HG03565 (cell line): ENCODE data around the gene DIP2A.

ENCODE experiments used
- ATAC-seq: cut with Tn5 transposase; IDR thresholded peaks from one replicate; pipeline ENCODE4 v1.9.1; 2021; ENCODE audit warnings: mild to moderate bottlenecking, moderate library complexity; ENCODE audit not compliant: unreplicated experiment

DIP2A gene, protein sequence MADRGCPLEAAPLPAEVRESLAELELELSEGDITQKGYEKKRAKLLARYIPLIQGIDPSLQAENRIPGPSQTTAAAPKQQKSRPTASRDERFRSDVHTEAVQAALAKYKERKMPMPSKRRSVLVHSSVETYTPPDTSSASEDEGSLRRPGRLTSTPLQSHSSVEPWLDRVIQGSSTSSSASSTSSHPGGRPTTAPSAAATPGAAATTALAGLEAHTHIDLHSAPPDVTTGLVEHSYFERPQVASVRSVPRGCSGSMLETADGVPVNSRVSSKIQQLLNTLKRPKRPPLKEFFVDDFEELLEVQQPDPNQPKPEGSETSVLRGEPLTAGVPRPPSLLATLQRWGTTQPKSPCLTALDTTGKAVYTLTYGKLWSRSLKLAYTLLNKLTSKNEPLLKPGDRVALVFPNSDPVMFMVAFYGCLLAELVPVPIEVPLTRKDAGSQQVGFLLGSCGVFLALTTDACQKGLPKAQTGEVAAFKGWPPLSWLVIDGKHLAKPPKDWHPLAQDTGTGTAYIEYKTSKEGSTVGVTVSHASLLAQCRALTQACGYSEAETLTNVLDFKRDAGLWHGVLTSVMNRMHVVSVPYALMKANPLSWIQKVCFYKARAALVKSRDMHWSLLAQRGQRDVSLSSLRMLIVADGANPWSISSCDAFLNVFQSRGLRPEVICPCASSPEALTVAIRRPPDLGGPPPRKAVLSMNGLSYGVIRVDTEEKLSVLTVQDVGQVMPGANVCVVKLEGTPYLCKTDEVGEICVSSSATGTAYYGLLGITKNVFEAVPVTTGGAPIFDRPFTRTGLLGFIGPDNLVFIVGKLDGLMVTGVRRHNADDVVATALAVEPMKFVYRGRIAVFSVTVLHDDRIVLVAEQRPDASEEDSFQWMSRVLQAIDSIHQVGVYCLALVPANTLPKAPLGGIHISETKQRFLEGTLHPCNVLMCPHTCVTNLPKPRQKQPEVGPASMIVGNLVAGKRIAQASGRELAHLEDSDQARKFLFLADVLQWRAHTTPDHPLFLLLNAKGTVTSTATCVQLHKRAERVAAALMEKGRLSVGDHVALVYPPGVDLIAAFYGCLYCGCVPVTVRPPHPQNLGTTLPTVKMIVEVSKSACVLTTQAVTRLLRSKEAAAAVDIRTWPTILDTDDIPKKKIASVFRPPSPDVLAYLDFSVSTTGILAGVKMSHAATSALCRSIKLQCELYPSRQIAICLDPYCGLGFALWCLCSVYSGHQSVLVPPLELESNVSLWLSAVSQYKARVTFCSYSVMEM (N-terminal part only)

DNA sequence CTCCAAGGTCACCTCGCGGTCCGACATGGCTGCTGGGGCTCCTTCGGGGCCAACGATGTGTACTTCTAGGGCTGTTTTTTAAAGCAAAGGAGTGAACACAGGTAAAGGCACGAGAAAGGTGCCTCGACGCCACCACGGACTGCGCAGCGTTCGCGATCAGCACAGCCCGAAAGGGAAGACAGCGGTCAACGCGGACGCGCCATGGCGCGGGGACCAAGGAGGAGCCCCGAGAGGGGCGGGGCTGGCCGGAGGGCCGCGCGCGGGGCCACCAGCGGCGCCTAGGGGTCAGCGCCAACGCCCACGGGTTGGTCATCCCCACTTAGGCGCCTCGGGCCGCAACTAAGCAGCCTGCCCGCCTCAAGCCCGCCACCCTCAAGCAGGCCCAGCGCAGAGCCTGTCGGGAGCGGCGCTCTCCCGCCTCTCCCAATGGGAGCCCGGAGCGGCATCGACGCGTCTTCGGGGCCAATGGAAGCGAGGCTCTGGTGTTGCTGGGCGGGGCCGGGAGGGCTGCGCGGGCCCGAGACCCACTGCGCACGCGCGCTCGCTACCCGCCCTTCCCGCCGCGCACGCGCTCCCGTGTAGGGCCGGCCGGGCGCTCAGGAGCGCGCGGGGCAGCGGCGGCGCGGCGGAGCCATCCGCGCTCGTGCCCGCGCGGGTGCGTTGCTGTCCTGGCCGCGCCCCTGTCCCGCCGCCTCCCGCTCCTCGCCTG, at the start of gene DIP2A:
Gene DIP2A (plus strand): TSS at position 577 of the 709 bp plus-strand sequence. CDS start 241 bp downstream, outside the sequence.
- peak; percentile 94 for ATAC-seq

DNA sequence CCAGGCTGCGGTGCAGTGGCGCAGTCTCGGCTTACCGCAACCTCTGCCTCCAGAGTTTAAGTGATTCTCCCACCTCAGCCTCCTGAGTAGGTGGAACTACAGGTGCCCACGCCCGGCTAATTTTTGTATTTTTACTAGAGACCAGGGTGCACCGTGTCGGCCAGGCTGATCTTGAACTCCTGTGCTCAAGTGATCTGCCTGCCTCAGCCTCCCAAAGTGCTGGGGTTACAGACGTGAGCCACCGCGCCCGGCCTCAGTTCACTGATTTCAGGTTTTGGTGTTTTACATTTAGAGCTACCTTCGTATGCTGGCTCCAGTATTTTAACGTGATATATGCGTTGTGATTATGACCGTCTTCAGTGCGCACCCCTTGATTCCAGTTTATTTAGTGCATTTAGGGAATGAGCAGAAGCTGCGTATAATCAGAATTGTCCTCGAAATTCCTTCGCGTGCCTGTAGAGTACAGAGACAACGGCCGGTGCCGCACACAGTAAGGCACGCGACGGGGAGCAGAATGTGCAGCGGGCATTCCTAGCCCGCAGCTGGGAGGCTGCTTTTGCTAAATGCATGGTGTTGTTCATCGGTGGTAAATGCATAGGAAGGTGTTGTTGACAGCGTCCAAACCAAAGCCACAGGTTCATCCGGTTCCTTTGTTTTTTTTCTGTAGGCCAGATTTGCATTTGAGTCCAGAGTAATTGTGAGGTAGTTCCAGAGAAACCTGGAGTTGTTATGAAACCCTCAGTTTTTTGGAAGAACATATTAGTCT, 48.9 kb upstream of the DIP2A start:
- ATAC-seq: no peak

DNA sequence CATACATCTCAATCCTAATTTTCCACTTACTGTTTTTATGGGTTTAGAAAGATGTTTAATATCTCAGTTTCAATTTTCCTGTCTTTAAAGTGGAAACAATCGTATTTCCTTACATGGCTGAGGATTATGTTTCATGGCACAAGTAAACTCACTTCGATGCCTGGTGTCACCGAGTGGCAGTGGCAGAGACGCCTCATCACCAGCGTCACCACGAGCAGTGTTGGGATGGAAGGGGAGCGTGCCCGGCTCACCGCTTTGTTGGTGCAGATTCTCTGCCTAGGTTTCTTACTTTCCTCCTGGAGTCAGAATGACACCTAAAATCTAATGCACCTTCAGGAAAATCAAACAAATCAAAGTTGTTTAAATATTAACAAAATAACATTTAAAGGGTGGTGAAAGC, 48.2 kb upstream of the DIP2A start:
- no peak for ATAC-seq

DNA sequence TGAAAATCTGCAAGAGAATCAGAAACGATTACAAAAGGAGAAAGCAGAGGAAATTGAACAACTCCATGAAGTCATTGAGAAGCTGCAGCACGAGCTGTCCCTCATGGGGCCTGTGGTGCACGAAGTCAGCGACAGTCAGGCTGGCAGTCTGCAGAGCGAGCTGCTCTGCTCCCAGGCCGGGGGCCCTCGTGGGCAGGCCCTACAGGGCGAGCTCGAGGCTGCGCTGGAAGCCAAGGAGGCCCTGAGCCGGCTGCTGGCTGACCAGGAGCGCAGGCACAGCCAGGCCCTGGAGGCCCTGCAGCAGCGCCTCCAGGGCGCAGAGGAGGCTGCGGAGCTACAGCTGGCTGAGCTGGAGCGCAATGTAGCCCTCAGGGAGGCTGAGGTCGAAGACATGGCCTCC, 47.5 kb upstream of the DIP2A start:
- ATAC-seq: no peak

DNA sequence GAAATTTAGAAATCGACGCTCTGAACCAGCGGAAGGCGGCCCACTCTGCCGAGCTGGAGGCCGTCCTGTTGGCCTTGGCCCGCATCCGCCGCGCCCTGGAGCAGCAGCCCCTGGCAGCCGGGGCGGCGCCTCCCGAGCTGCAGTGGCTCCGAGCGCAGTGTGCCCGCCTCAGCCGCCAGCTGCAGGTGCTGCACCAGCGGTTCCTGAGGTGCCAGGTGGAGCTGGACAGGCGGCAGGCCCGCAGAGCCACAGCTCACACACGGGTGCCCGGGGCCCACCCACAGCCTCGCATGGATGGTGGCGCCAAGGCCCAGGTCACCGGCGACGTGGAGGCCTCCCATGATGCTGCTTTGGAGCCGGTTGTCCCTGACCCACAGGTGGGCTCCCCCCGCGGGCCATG, 47.0 kb upstream of the DIP2A start:
- no peak for ATAC-seq

DNA sequence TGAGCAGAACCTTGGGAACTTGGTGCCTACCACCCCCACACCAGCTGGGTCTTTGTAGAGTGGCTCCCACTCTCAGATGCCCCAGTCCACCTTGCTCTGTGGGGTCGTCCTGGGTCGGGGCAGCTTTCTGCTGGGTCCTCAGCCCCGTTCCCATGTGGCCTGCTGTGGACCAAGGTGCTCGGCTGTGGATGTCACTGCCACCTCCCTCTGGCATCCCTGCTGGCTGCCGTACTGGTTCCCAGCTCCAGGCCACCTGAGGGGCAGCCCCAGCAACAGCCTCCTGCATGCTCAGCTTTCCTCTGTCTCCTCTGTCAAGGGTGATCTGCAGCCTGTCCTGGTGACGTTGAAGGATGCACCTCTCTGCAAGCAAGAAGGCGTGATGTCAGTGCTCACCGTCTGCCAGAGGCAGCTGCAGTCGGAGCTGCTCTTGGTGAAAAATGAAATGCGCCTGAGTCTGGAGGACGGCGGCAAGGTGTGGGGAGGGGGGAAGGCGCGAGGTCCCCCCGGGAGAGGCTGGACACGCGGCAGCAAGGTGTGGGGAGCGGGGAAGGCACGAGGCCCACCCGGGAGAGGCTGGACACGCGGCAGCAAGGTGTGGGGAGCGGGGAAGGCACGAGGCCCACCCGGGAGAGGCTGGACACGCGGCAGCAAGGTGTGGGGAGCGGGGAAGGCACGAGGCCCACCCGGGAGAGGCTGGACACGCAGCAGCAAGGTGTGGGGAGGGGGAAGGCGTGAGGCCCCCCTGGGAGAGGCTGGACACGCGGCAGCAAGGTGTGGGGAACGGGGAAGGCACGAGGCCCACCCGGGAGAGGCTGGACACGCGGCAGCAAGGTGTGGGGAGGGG, 45.9 kb upstream of the DIP2A start:
- no peak for ATAC-seq

DNA sequence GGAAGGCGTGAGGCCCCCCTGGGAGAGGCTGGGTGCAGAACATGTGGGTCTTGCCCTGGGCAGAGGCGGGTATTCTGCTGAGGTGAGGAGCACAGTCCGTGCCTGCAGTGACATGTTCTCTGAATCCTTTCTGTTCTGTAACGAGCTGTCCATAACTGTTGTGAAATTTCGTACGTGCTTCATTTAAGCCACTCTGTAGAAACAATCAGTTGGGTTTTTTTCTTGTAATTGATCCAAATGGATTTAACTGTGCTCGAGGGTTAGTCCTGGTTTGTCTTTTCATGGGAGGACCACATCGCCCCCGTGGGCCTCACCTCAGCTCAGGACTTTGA, 45.4 kb upstream of the DIP2A start:
- ATAC-seq: no peak

DNA sequence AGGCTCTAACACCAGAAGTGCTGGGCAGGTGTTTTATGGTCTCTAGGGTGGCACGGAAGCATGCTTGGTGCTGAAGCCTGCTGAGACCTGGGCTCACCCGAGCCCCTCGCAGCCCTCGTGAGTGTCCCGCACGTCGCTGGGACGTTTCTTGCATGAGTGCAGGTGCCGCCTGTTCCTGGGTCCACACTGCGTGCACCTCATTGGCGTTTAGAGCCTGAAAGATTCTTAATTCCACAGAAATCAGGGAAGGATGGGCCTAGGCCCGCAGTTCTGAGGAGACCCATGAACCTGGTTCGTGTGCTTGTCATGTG, 43.8 kb upstream of the DIP2A start:
- no peak for ATAC-seq

DNA sequence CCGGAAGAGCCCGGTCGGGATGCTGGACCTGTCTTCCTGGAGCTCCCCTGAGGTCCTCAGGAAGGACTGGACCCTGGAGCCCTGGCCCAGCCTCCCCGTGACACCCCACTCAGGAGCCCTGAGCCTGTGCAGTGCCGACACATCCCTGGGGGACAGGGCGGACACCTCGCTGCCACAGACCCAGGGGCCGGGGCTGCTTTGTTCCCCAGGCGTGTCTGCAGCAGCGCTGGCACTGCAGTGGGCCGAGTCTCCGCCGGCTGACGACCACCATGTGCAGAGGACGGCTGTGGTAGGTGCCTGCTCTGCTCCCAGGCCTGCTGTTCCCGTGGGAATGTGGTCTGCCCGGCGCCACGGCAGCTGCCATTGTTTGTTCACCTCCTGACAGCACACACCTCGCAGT, 42.1 kb upstream of the DIP2A start:
- no peak for ATAC-seq

DNA sequence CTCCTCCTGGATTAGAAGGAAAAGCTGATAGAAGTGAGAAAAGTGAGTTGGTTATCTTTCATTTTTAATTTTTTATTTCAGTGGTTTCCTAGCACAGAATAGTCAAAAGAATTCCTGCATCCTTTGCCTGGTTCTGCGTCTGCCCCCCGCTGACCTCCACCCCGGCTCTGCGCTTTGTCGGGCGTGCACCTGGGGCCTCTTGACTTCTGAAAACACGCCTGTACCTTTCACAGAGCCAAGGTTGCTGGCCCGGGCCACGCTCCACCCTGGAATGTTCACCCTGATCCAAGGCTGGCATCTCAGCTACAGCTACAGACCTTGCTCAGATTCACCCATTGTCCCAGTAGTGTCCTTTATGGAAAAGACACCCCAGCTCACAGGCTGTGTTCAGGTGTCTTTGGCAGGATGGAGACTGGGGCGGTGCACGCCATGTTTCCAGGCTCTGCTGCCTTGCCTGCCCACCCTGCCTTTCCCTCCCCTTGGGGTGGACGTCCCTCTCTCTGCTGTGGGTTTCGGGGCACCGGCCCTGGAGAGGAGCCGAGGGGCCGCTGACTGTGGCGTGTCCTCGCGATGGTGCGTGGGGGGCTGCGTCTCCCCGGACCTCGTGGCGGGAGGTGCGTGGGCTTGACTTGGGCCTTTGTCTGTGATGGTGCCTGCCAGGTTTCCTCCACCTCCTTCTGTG, 40.3 kb upstream of the DIP2A start:
- ATAC-seq: no peak

DNA sequence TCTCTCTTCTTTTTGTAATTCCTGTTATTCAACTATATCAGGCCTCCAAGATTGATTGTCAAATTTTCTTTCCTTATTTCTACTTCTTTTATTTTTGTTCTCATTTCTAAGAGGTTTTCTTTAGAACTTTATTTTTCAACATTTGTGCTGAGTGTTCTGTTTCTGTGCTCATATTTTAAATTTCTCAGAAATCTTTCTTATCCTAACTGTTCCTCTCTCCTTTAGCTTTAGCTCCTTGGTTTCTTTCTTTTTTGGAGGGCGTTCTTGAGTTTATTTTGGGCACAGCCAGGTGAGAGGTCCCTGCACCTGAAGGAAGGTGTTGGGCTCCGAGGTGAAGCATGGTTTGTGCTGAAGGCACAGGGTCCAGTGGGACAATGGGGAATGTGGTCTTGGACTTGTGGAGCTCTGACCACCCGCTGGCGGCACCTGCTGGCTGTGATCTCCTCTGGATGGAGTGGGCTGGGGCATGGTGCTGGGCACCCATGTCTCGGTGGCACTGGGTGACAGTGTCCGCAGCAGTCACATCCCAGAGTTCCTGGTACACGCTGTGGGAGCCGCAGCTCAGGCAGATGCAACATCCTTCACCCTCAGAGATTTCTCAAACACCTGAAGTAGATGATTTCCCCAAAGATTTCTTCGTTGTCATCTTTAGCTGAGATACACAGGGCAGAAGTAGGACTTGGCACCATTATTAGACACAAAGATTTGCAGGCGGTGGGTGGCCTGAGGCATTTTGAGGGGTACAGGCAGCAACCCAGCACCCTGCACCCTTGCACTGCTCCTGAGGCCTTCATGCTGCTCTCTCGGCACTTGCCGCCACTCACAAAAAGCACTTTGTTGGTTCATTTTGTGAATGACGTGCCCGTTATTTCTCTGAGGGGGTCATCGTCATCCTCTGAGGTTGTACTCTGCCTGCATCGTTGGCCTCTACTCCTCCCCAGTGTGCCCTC, 38.2 kb upstream of the DIP2A start:
- ATAC-seq: no peak

DNA sequence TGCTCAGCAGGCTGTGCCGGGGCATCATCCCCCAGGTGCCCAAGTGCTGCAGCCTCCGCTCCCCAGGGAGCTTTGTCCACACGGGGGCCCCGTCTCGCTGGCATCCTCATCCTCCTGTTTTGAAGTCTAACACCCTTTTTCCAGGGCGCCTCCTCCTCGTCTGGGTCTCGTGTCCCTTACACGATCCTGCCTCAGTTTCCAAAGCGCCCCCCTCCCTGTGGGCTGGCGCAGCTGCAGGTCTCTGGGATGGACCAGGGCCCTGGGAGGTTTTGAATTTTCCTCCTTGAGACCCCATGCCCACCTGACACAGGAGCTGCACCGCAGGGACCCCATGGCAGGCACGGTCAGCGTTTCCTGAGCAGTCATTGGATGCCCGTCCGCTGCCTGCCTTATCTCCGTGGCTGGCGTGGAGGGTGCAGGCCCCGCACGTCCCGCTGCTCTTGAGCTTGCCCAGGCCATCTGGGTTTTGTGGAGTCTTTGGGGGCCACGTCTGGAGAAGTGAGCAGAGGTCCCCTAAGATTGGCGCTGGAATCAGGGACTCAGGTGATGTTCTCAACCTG, 37.4 kb upstream of the DIP2A start:
- ATAC-seq: no peak

DNA sequence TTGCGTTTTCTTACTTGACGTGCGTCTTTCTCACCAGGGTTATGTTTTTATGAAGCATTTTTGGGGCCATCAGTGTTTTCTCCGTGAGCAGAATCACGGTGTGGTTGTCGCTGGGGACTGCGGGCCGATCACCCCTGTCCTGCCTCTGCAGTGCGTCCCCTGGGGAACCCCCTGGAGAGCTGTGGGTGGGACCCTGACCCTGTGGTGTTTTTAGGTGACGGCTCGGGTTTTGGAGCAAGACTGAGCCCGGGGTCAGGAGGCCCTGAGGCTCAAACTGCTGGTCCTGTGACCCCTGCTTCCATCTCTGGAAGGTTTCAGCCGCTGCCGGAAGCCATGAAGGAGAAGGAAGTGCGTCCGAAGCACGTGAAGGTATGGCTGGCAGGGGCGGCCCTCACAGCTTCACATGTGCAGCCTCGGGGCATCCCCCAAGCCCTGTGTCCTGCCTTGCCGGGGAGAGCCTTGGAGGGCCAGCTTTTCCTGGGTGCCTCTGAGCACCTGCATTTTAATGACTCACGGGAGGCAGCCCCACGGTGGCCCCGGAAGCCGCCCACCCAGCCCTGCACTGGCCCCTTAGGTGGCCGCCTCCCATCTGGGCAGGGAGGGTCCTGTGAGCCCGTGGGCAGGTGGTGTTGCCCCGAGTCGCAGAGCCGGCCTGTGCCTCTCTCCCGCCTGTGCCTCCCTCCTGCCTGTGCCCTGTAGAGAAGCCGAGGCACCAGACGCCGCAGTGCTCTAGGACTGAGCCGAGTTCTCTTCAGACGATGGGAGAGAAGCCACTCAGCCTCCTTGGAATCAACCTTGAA, 36.7 kb upstream of the DIP2A start:
- ATAC-seq: no peak

DNA sequence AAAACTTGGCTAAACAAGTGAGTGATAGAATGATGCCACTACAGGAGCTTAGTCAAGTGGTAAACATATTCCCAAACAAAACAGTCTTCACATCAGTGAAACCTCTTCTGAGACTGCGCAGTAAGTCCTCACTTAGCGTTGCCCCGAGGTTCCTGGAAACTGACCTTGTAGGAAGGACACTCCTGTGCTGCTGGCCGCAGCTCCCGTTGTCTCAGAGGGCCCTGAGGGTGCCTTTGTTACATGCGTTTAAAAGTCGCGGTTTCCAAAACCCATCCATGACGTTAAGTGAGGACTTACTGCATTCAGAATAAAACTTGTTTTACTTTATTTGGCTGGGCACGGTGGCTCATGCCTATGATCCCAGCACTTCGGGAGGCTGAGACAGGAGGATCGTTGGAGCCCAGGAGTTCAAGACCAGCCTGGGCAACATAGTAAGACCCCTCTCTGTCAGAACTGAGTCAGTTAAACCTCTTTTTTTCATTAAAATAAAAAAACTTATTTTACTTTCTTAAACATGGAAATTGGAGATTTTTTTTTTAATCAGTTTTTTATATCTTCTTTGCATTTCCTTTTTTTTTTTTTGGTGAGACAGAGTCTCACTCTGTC, 36.0 kb upstream of the DIP2A start:
- no peak for ATAC-seq

DNA sequence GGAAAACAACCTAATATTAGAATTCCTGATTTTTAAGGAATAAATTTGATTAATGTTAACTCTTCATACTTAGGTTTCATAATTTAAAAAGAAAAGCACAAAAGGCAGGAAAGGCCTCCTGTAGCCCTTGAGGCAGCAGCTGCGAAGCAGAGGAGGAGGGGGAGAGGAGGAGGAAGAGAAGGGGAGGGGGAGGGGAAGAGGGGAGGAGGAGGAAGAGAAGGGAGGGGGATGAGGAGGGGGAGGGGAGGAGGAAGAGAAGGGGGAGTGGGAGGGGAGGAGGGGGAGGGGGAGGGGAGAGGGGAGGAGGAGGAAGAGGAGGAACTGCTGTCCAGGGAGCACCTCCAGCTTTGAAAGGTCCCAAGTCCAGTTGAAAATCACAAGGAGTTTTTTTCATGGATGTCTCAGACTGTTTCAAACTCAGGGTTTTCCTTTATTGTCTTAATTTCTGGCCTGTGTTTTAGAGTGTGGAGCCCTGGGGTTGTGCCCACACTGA, 35.1 kb upstream of the DIP2A start:
- no peak for ATAC-seq

DNA sequence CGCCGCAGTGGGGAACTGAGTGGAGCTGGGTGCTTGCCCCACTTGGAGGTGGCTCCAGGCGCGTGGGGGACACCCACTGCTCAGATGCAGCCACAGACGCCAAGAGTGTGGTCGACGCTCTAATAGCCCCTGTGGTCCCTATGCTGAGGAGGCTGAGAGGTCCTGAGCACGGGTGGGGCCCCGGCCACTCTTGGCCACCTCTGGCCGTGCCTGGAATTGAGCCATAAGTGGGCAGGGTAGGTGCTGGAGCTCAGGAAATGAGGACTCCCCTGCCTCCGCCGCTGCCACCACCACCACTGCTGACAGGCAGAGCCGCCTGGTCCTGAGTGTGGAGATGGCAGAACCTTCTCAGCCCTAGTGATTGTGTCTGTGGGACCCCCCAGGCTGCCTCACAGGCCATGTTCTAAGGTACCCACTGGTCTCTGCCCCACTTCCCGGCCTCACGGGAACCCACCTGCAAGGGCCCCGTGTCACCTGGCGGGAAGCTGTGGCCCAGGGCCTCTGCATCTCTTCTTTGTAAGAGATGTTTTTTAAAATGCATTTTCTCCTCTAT, 34.6 kb upstream of the DIP2A start:
- ATAC-seq: no peak
